NOMO-1 (cell line): ENCODE data around the gene ASH1L.
"Not testable (repeated sequence)": the region's sequence is repeated elsewhere in the genome, so short reads cannot be mapped to it uniquely, and the experiment has no call there.

Source experiments
- DNase-seq, 2 experiments: peaks; one replicate each; lab custom pipeline; 2025; ENCODE audit not compliant: unreplicated experiment in 2 of 2; lab: John Stamatoyannopoulos, UW

The ASH1L gene

GRCh38 chr1:155499263-155499662, 63.3 kb downstream of the ASH1L start:
- no peak for DNase-seq

- not testable (repeated sequence) for DNase-seq
Measured at GRCh38 chr1:155493595-155493994, 69.0 kb downstream of the ASH1L start.

GRCh38 chr1:155488419-155488818, 74.2 kb downstream of the ASH1L start:
- DNase-seq = not testable (repeated sequence)

- no peak for DNase-seq
Measured at GRCh38 chr1:155487541-155487940, 75.1 kb downstream of the ASH1L start.

- DNase-seq = not testable (repeated sequence)
Measured at GRCh38 chr1:155486952-155487351, 75.7 kb downstream of the ASH1L start.

GRCh38 chr1:155485945-155486344, 76.7 kb downstream of the ASH1L start:
- peak; percentile 39 to 90 for DNase-seq

GRCh38 chr1:155485222-155485621, 77.4 kb downstream of the ASH1L start:
- no peak for DNase-seq

GRCh38 chr1:155481741-155482241, 80.8 kb downstream of the ASH1L start:
- no peak for DNase-seq

- DNase-seq = no peak
Measured at GRCh38 chr1:155479205-155479604, 83.4 kb downstream of the ASH1L start.

- no peak for DNase-seq
Measured at GRCh38 chr1:155478270-155478852, 84.2 kb downstream of the ASH1L start.

- DNase-seq = no peak
Measured at GRCh38 chr1:155474146-155474545, 88.5 kb downstream of the ASH1L start.

- DNase-seq = no peak
Measured at GRCh38 chr1:155473151-155473821, 89.3 kb downstream of the ASH1L start.

GRCh38 chr1:155472491-155473083, 90.0 kb downstream of the ASH1L start:
- no peak for DNase-seq

GRCh38 chr1:155471891-155472290, 90.7 kb downstream of the ASH1L start:
- DNase-seq = no peak

GRCh38 chr1:155471026-155471425, 91.6 kb downstream of the ASH1L start:
- no peak for DNase-seq

GRCh38 chr1:155466996-155467395, 95.6 kb downstream of the ASH1L start:
- DNase-seq = no peak

- DNase-seq = no peak
Measured at GRCh38 chr1:155466617-155466972, 96.0 kb downstream of the ASH1L start.

GRCh38 chr1:155463865-155464650, 98.5 kb downstream of the ASH1L start:
- no peak for DNase-seq

GRCh38 chr1:155458111-155458510, 104.5 kb downstream of the ASH1L start:
- no peak for DNase-seq

- DNase-seq = no peak
Measured at GRCh38 chr1:155457266-155457665, 105.3 kb downstream of the ASH1L start.

- no peak for DNase-seq
Measured at GRCh38 chr1:155455588-155456195, 106.9 kb downstream of the ASH1L start.
